H4 (cell line): ENCODE data around the gene CLK1. TPM values are rescaled to one million over a fixed set of nuclear protein-coding genes. Genes with fewer than 3 reads are reported as not detected.
A peak's percentile ranks its signal among the peaks of the same experiment; 100 is the strongest.
"Not testable (repeated sequence)": the region's sequence is repeated elsewhere in the genome, so short reads cannot be mapped to it uniquely, and the experiment has no call there.

Source experiments
- DNase-seq: peaks from one replicate; pipeline ENCODE4 v3.0.0-alpha.2; 2015; ENCODE audit warnings: low spot score
- total RNA-seq: library from RNA; depleted of rRNA; stranded (reverse); fragments of >200 nt; shearing (Covaris generic); gene quantifications from 2 replicates; pipeline ENCODE4 v1.2.3, GENCODE V29; 2014; rRNA removed

CLK1 gene
- 21.1 and 43.6 TPM in 2 replicates for total RNA-seq

DNA sequence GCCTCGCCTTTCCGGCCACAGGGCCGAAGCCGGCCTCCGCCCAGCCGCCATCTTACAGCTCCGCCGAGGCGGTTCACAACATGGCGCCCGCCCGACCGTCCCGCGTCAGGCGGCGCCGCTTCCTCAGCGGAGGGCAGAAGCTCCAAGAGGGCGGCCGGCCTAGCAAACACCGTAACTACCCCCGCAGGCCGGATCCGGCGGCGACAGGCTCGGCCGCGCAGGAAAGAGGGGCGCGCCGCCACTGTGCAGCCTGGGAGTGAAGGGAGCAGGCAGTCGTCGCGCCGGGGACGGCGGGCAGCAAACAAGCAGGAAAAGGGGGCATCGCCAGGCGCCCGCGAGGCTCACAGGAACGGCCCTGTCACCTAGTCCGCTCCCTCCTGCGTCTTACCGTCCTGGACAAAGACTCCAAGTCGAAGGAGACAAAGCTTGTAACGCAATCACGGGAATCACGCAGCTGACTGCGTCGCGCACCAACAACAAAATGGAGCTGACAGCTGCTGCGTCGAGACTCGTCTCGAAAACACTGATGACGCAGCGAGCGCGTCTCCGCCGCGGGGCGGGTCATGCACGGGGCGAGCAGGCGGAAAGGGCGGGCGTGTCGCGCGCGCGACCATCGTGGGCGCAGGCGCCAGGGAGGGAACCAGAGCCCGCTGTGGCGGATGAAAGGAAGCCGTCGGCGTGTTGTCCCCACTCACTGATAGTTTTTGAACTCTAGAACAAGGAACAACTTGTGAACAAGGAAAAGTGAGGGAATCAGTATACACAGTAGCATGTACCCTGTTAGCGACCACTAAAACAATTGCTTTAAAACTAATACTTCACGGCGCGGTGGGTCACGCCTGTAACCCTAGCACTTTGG, at the start of gene CLK1:
TSS of gene CLK1 (minus strand) at position 483 of the 859 bp plus-strand sequence. CDS start 2,796 bp downstream, outside the sequence.
- DNase-seq = peak; percentile 91

- no peak for DNase-seq
Observed at GRCh38 chr2:200913654-200914053, 49.2 kb upstream of the CLK1 start.

GRCh38 chr2:200909958-200910357, 45.5 kb upstream of the CLK1 start:
- no peak for DNase-seq

DNA sequence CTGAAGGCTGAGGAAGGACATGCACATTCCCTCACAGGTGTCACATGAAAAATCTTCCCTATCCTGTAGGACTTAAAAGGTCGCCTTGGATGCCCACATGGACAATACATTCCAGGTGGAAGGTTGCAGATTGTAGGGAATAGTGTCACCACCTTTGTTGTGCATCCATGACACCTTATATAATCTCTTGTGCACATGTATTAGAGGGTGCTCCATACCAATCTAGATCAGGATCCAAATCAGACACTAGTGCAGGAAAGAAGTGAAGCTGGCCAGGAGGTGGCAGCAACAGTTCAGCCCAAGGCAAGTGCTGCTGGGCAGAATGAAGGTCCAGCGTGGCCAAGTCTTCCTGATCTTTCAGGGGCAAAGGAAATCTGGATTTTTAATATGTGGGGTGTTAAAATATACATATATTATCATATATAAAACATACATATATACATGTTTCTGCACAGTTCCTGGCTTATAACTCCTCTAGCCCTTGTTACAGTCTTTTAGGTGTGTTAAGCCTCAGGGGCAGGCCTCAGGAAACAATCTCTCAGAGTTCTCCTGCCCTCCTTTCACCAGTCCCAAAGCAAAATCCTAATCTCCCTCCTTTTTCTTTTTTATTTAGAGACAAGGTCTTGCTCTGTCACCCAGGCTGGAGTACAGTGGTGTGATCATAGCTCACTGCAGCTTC, 41.3 kb upstream of the CLK1 start:
- DNase-seq = peak; percentile 47

DNA sequence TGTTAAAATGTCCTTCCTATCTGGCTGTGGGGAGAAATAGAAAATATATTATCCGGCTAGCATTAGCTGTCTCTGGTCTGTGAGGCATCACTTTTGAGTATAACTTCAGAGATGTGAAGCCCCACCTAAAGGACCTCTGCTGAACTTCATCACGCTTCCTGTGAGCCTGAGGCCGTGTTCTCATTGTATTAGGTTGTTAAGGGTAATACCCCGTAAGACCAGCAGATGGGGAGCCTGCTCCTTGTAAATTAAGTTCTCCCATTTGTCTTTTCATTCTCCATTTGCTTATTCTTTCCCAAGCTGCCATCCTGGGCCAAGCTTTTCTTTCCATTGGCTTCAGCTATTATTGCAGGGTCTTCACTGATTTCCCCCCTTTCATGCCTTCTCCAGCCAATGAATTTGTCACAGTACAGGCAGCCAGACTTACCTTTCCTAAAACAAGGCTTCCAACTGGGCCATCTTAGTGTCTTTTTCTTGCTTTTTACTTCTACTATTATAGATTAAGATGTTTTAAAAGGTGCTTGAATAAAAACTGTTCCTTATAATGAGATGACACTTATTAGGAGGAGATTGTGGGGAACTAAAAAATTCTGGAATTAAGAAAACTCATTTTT, 37.1 kb upstream of the CLK1 start:
- DNase-seq = peak; percentile 90

DNA sequence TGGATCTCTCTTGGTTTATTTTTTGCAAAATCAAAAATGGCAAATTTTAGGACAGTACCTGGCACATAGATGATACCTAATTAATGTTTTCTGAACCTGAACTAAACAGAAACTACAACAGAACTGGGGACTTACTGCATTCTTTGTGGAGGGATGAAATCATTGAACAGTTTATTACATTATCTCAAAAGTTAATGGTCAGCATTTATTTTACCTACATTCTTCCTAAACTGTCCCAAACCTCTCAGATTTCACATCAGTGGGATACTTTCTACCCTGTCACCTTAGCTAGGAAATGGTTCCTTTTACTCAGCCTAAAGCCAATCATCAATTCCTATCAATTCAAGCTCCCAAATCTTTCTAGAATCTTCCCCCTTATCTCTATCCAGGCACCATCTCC, 35.0 kb upstream of the CLK1 start:
- no peak for DNase-seq

- peak; percentile 98 for DNase-seq
Observed at GRCh38 chr2:200888704-200889625, 24.5 kb upstream of the CLK1 start, which contains the start of the genes NIF3L1 and PPIL3. NIF3L1 (plus strand) TSS chr2:200889371; CDS start chr2:200891944, 2,573 bp downstream. PPIL3 (minus strand) TSS chr2:200889077; CDS start chr2:200887615, 1,462 bp downstream.

DNA sequence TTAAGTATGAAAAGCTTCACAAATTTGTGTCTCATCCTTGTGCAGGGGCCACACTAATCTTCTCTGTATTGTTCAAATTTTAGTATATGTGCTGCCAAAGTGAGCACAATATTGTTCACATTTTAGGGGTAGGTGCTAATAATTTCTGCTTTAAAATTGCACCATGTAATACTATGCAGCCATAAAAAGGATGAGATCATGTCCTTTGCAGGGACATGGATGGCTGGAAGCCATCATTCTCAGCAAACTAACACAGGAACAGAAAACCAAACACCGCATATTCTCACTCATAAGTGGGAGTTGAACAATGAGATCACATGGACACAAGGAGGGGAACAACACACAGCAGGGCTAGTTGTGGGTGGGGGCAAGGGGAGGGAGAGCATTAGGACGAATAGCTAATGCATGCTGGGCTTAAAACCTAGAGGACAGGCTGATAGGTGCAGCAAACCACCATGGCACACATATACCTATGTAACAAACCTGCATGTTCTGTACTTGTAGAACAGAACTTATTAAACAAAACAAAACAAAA, 17.3 kb upstream of the CLK1 start:
- not testable (repeated sequence) for DNase-seq

DNA sequence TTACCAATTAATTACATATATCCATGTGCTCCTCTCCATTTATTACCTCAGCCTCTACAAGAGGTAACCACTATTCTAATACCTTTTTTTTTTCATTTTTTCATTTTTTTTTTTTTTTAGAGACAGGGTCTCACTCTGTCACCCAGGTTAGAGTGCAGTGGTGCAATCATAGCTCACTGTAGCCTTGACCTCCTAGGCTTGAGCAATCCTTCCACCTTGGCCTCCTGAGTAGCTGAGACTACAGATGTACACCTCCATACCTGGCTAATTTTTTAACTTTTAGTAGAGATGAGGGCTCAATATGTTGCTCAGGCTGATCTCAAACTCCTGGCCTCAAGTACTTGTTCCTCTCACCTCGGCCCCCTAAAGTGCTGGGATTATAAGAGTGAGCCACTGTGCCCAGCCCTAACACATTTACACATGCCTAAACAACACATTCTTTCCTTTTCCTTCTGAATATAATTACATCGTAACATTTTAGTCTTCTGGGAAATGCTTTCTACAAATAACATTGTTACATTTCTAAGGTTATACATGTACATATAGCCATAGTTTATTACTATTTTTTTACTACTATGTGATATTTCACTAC, 13.9 kb upstream of the CLK1 start:
- no peak for DNase-seq

DNA sequence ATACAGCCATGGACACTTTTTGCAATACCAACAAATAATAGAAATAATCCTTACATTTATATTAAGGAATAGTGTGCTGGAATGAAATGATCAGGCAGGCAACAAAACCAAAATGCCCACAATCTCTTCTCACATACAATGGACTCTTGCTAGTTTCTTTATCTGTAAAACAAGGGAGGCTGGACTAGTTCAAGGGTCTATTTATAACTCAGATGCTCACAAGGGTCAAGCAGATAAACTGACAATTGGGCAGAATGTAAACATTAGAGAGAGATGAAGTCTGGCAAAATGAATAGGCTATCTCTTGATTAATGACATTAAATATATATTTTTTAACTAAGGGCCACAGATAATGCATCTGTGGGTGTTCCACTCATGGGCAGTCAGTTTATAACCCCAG, 13.0 kb upstream of the CLK1 start:
- no peak for DNase-seq

- DNase-seq = no peak
Observed at GRCh38 chr2:200873560-200873959, 9.1 kb upstream of the CLK1 start.

GRCh38 chr2:200871151-200871550, 6.7 kb upstream of the CLK1 start:
- DNase-seq = no peak

DNA sequence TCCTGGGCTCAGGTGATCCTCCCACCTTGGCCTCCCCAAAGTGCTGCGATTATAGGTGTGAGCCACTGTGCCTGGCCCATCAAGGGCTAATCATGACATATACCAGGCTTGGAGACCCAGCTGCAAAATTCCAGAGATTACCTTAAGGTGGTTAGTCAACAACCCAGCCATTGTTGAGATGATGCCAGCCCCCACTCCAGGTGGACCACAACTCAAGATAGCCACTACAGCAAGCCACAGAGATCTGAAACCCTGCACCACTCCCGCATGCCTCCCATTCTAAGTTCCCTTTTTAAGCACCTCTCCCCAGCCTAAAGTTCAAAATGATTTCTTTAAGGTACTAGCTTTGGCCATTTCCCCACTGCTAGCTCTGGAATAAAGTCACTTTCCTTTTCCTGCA, 4.6 kb upstream of the CLK1 start:
- DNase-seq = no peak

DNA sequence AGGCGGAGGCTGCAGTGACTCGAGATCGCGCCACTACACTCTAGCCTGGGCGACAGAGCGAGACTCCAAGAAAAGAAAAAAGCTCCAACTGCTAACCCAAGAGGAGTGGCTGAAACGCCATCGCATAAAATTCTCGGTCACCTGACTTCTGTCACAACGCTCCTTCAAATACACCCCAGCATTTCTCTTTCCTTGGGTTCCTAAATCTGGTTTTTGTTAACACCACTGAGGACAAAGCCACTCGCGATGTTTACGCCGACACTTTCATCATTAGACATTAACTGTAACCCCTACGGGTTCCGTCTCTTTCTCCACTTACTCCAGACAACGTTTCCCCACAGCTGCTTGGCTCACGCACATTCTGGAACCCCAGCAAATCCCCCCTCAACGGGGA, 679 bp downstream of the CLK1 start:
- DNase-seq = no peak

DNA sequence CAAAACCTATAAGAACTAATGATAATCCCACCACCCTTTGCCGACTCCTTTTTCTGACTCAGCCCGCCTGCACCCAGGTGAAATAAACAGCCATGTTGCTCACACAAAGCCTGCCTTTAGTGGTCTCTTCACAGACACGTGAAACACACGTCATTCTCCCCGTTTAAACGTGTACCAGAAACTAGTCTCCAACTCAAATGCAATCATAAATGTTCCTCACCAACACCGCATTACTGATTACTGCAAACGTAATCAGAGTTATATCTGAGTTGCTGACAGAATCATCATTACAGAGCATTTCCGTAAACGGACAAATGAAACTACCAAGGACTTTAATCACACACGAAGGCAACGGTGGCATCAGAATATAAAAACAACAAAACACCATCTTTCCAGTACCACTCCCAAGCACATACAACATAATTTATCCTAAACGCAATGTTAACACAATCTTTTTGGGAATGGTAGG, 1.9 kb downstream of the CLK1 start:
- DNase-seq = peak; percentile 65

DNA sequence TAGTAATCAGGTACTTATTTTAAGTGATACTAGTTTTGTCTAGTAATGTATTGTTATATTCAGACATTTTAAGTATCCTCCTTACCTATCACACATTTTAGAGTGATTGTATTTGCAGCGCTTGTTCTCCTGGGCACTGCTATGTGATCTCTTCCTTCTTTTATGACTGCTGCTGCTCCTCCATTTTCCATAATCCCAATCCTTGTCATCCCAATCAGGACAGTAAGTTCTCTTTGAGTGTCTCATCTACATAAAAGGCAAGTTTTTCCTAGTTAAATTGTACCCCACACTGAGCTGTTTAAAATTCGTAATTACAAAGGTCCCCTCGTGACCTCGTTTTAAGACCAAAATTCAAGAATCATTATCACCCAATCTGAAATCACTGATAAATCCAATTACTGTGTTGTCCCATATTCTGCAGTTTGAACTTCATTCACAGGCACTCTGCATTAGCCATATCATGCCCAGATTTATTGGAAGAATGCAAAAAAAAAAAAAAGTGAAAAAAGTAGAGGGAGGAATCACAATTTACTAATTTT, 2.8 kb downstream of the CLK1 start:
- DNase-seq = no peak

GRCh38 chr2:200860092-200860795, 4.2 kb downstream of the CLK1 start:
- DNase-seq = no peak

DNA sequence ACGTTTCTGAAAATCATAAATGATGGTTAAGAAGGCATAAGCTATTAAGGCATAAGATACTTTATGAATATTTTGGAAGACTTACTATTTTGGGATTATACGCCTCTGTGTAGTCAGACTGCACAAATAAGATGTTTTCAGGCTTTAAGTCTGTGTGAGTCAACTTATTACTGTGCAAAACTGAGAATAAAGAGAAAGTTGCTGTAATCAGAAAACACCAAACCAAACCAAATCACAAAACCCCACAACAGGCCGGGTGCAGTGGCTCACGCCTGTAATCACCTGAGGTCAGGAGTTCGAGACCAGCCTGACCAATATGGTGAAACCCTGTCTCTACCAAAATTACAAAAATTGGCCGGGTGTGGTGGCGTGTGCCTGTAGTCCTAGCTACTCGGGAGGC, 7.7 kb downstream of the CLK1 start:
- DNase-seq = no peak

- DNase-seq = no peak
Observed at GRCh38 chr2:200852605-200853004, 11.9 kb downstream of the CLK1 start.
